Prostate gland (tissue), 2 donors: ENCODE results near the gene RYR3.
"Not testable (repeated sequence)": the region's sequence is repeated elsewhere in the genome, so short reads cannot be mapped to it uniquely, and the experiment has no call there.

Experiments used
- CTCF ChIP-seq, 4 experiments: fragments of 200-600 bp in 2 of 4; fragments of 450-650 bp in 2 of 4; sonication (generic) in 2 of 4; IDR thresholded peaks; 1 replicate in 3 of 4; 2 replicates in 1 of 4; pipeline ENCODE4 v1.5.1; 2016 to 2019; ENCODE audit warnings: antibody characterized with exemption in 4 of 4, mild to moderate bottlenecking in 2 of 4, moderate library complexity in 2 of 4
- POLR2A ChIP-seq: fragments of 450-650 bp; IDR thresholded peaks from one replicate; pipeline ENCODE4 v1.6.1; 2016; ENCODE audit warnings: antibody characterized with exemption, mild to moderate bottlenecking
- POLR2AphosphoS5 ChIP-seq: sonication (generic); formaldehyde crosslinking; IDR thresholded peaks from one replicate; pipeline ENCODE4 v1.6.1; 2017; ENCODE audit warnings: antibody characterized with exemption

- TF ChIP-seq POLR2A; CTCF (IDR thresholded peaks at IDR 0.05); POLR2AphosphoS5: not testable (repeated sequence)
Measured at GRCh38 chr15:33577911-33578310, 267.1 kb downstream of the RYR3 start.
